Measurements from ENCODE around the gene MCF2L2.

DNA sequence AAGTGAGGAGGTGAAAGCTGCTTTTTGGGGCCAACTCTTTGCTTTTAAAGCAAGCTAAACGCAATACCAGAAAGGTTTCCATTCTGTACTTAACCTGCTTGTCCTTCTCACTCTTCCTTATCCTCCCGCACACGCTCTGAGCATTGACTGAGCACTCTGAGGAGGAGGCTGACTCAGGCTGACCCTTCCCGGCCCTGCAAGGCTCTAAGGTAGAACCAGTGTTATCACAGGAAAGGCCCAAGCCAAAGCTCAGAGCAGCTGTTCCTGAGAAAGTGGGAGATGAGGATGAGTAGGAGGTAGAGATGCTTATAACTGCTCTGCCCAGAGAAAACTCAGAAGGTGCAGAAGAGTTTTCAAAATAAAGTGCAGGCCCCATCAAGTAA is 173.1 kb downstream of the MCF2L2 start:
- TF ChIP-seq, protein P1, sequence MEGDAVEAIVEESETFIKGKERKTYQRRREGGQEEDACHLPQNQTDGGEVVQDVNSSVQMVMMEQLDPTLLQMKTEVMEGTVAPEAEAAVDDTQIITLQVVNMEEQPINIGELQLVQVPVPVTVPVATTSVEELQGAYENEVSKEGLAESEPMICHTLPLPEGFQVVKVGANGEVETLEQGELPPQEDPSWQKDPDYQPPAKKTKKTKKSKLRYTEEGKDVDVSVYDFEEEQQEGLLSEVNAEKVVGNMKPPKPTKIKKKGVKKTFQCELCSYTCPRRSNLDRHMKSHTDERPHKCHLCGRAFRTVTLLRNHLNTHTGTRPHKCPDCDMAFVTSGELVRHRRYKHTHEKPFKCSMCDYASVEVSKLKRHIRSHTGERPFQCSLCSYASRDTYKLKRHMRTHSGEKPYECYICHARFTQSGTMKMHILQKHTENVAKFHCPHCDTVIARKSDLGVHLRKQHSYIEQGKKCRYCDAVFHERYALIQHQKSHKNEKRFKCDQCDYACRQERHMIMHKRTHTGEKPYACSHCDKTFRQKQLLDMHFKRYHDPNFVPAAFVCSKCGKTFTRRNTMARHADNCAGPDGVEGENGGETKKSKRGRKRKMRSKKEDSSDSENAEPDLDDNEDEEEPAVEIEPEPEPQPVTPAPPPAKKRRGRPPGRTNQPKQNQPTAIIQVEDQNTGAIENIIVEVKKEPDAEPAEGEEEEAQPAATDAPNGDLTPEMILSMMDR (IDR thresholded peaks at IDR 0.05): no peak
- TF ChIP-seq POLR2A (IDR thresholded peaks at IDR 0.05): no peak
